Measurements from ENCODE around the gene MEI1. TPM values are rescaled to one million over a fixed set of nuclear protein-coding genes. Genes with fewer than 3 reads are reported as not detected.

Gene MEI1
- polyA plus RNA-seq (0.34 TPM in 1 of 2 replicates, not detected in the other), polyA minus RNA-seq (not detected in 2 replicates)

GRCh38 chr22:41699264-41700107 is at the start of gene MEI1:
MEI1 (plus strand) TSS chr22:41699503; CDS start chr22:41699539, 36 bp downstream.
- Histone ChIP-seq H3K27me3 (ENCODE audit: insufficient read depth, low read depth, low read length) (no peaks in the 10 kb centered on the region), H3K27ac (ENCODE audit: low read length) (no peak within 1 kb of the TSS), H2AFZ (ENCODE audit: low read depth, low read length) (no peak within 1 kb of the TSS), H3K4me3 (ENCODE audit: low read length) (no peak within 1 kb of the TSS), H4K20me1 (ENCODE audit: insufficient read depth) (no peaks in the 10 kb centered on the region), H3K9ac (ENCODE audit: low read length) (no peak within 1 kb of the TSS), H3K9me3 (ENCODE audit: low read length) (no peaks in the 10 kb centered on the region), H3K4me2 (ENCODE audit: low read length) (no peak within 1 kb of the TSS), H3F3A (ENCODE audit: insufficient read depth, low read length, poor library complexity, severe bottlenecking) (no peaks in the 10 kb centered on the region), H3K36me3 (ENCODE audit: insufficient read depth, low read length) (no peaks in the 10 kb centered on the region), H3K79me2 (replicated peaks; ENCODE audit: insufficient read depth, low read length) (no peaks in the 10 kb centered on the region), H3K9me2 (ENCODE audit: insufficient read depth, low read length) (no peaks in the 10 kb centered on the region)
- TF ChIP-seq TAF1 (IDR thresholded peaks at IDR 0.05; ENCODE audit: low read depth) (no peak), REST (IDR thresholded peaks at IDR 0.05; ENCODE audit: borderline replicate concordance) (no peak), POLR2AphosphoS5 (IDR thresholded peaks at IDR 0.05) (no peak), RAD21 (conservative IDR thresholded peaks at IDR 0.05) (no peak), CTCF (IDR thresholded peaks at IDR 0.05; ENCODE audit: poor library complexity, severe bottlenecking) (no peak), EZH2 (IDR thresholded peaks at IDR 0.05; ENCODE audit: borderline replicate concordance, insufficient read depth, low read length, poor library complexity, severe bottlenecking) (no peak), EP300 (conservative IDR thresholded peaks at IDR 0.05; ENCODE audit: poor library complexity, severe bottlenecking) (no peak), MXI1 (conservative IDR thresholded peaks at IDR 0.05; ENCODE audit: poor library complexity, severe bottlenecking) (no peak), SMC3 (conservative IDR thresholded peaks at IDR 0.05; ENCODE audit: poor library complexity) (no peak)

GRCh38 chr22:41650229-41650628 is 49.1 kb upstream of the MEI1 start:
- Histone ChIP-seq H4K20me1 (ENCODE audit: insufficient read depth) (no peaks in the 10 kb centered on the region), H3K4me2 (ENCODE audit: low read length) (no peak overlapping the region), H3K36me3 (ENCODE audit: insufficient read depth, low read length) (peaks cover 4% of the 10 kb centered on the region), H3K9me3 (ENCODE audit: low read length) (no peaks in the 10 kb centered on the region), H3K4me3 (ENCODE audit: low read length) (no peak overlapping the region), H3K27me3 (ENCODE audit: insufficient read depth, low read depth, low read length) (no peaks in the 10 kb centered on the region), H2AFZ (ENCODE audit: low read depth, low read length) (no peak overlapping the region), H3F3A (ENCODE audit: insufficient read depth, low read length, poor library complexity, severe bottlenecking) (no peaks in the 10 kb centered on the region), H3K79me2 (replicated peaks; ENCODE audit: insufficient read depth, low read length) (no peaks in the 10 kb centered on the region), H3K9me2 (ENCODE audit: insufficient read depth, low read length) (no peaks in the 10 kb centered on the region), H3K27ac (ENCODE audit: low read length) (no peak overlapping the region), H3K9ac (ENCODE audit: low read length) (no peak overlapping the region)
- no peak for TF ChIP-seq REST (IDR thresholded peaks at IDR 0.05; ENCODE audit: borderline replicate concordance)
- TF ChIP-seq EP300 (conservative IDR thresholded peaks at IDR 0.05; ENCODE audit: poor library complexity, severe bottlenecking), result no peak
- TF ChIP-seq POLR2AphosphoS5 (IDR thresholded peaks at IDR 0.05), result no peak
- no peak for TF ChIP-seq MXI1 (conservative IDR thresholded peaks at IDR 0.05; ENCODE audit: poor library complexity, severe bottlenecking)
- no peak for TF ChIP-seq SMC3 (conservative IDR thresholded peaks at IDR 0.05; ENCODE audit: poor library complexity)
- TF ChIP-seq RAD21 (conservative IDR thresholded peaks at IDR 0.05), result no peak
